Parathyroid adenoma (tissue), 2 donors: ENCODE results near the gene HDDC2.
A peak's percentile ranks its signal among the peaks of the same experiment; 100 is the strongest.

Experiments used
- H2AFZ ChIP-seq: fragments of 300-600 bp; sonication (generic); one replicate; pipeline ENCODE4 v1.7.0; 2017; ENCODE audit warnings: antibody characterized with exemption, mild to moderate bottlenecking
- H3K27ac ChIP-seq: fragments of 300-600 bp; sonication (generic); one replicate; pipeline ENCODE4 v1.7.0; 2017
- H3K27me3 ChIP-seq: fragments of 300-600 bp; sonication (generic); one replicate; pipeline ENCODE4 v1.7.0; 2017; ENCODE audit warnings: low read length; ENCODE audit not compliant: control insufficient read depth, insufficient read depth
- H3K36me3 ChIP-seq: fragments of 300-600 bp; sonication (generic); one replicate; pipeline ENCODE4 v1.7.0; 2017; ENCODE audit warnings: low read length; ENCODE audit not compliant: control insufficient read depth, insufficient read depth
- H3K4me1 ChIP-seq: fragments of 300-600 bp; sonication (generic); one replicate; pipeline ENCODE4 v1.7.0; 2017; ENCODE audit warnings: control low read depth
- H3K4me2 ChIP-seq: fragments of 300-600 bp; sonication (generic); one replicate; pipeline ENCODE4 v1.7.0; 2017; ENCODE audit warnings: low read length
- H3K4me3 ChIP-seq: fragments of 300-600 bp; sonication (generic); one replicate; pipeline ENCODE4 v1.7.0; 2017; ENCODE audit warnings: low read depth, low read length
- H3K79me2 ChIP-seq: fragments of 300-600 bp; sonication (generic); one replicate; pipeline ENCODE4 v1.7.0; 2017; ENCODE audit warnings: control low read depth
- H3K9ac ChIP-seq: fragments of 300-600 bp; sonication (generic); one replicate; pipeline ENCODE4 v1.7.0; 2017; ENCODE audit warnings: mild to moderate bottlenecking
- H3K9me3 ChIP-seq: fragments of 300-600 bp; sonication (generic); one replicate; pipeline ENCODE4 v1.7.0; 2017; ENCODE audit warnings: low read length; ENCODE audit not compliant: control insufficient read depth
- CTCF ChIP-seq: fragments of 300-600 bp; sonication (generic); IDR thresholded peaks from one replicate; pipeline ENCODE4 v1.7.0; 2017; ENCODE audit warnings: antibody characterized with exemption, mild to moderate bottlenecking
- donor health status: primary hyperparathyroidism.

Gene HDDC2

GRCh38 chr6:125301435-125302391, at the start of gene HDDC2:
Gene HDDC2, minus strand, starts transcription at chr6:125301967. Its CDS starts 35 bp downstream, at chr6:125301932.
- no peaks in the 10 kb centered on the region for H3K4me1 ChIP-seq
- H3K9ac ChIP-seq: peak within 1 kb of the TSS; percentile 82
- peak within 1 kb of the TSS; percentile 87 for H3K27ac ChIP-seq
- no peak for TF ChIP-seq CTCF
- H3K79me2 ChIP-seq: peaks cover 2% of the 10 kb centered on the region
- H3K36me3 ChIP-seq: no peaks in the 10 kb centered on the region
- no peaks in the 10 kb centered on the region for H3K27me3 ChIP-seq
- H3K4me2 ChIP-seq: peak within 1 kb of the TSS; percentile 86
- H2AFZ ChIP-seq: peak within 1 kb of the TSS; percentile 97
- no peaks in the 10 kb centered on the region for H3K9me3 ChIP-seq
- H3K4me3 ChIP-seq: peak within 1 kb of the TSS; percentile 83

GRCh38 chr6:125346926-125347563, 45.3 kb upstream of the HDDC2 start:
- H3K9ac ChIP-seq: no peak overlapping the region
- no peaks in the 10 kb centered on the region for H3K4me1 ChIP-seq
- H3K4me3 ChIP-seq: no peak overlapping the region
- no peaks in the 10 kb centered on the region for H3K36me3 ChIP-seq
- TF ChIP-seq CTCF: no peak
- no peaks in the 10 kb centered on the region for H3K9me3 ChIP-seq
- H3K79me2 ChIP-seq: no peaks in the 10 kb centered on the region
- no peak overlapping the region for H2AFZ ChIP-seq
- no peaks in the 10 kb centered on the region for H3K27me3 ChIP-seq
- no peak overlapping the region for H3K27ac ChIP-seq
- no peak overlapping the region for H3K4me2 ChIP-seq

- Histone ChIP-seq H3K4me3 (no peak overlapping the region), H3K4me1 (no peaks in the 10 kb centered on the region), H3K4me2 (no peak overlapping the region), H3K9ac (no peak overlapping the region), H3K79me2 (no peaks in the 10 kb centered on the region), H3K9me3 (no peaks in the 10 kb centered on the region), H3K27ac (peak overlapping the region; percentile 36), H3K36me3 (no peaks in the 10 kb centered on the region), H3K27me3 (no peaks in the 10 kb centered on the region), H2AFZ (peak overlapping the region; percentile 40)
- no peak for TF ChIP-seq CTCF
Measured at GRCh38 chr6:125346201-125346925, 44.6 kb upstream of the HDDC2 start.

GRCh38 chr6:125341460-125341859, 39.7 kb upstream of the HDDC2 start:
- Histone ChIP-seq H3K27me3 (no peaks in the 10 kb centered on the region), H3K79me2 (no peaks in the 10 kb centered on the region), H3K4me2 (no peak overlapping the region), H3K27ac (no peak overlapping the region), H3K4me3 (no peak overlapping the region), H3K9ac (no peak overlapping the region), H2AFZ (no peak overlapping the region), H3K9me3 (no peaks in the 10 kb centered on the region), H3K4me1 (no peaks in the 10 kb centered on the region), H3K36me3 (no peaks in the 10 kb centered on the region)
- TF ChIP-seq CTCF: no peak
